GM21423 (cell line): ENCODE measurements around the gene RUSC1.
"Not testable (repeated sequence)": the region's sequence is repeated elsewhere in the genome, so short reads cannot be mapped to it uniquely, and the experiment has no call there.

Source experiments
- ATAC-seq: cut with Tn5 transposase; IDR thresholded peaks from one replicate; pipeline ENCODE4 v1.9.1; 2021; ENCODE audit warnings: mild to moderate bottlenecking, moderate library complexity; ENCODE audit not compliant: unreplicated experiment

Gene RUSC1, protein sequence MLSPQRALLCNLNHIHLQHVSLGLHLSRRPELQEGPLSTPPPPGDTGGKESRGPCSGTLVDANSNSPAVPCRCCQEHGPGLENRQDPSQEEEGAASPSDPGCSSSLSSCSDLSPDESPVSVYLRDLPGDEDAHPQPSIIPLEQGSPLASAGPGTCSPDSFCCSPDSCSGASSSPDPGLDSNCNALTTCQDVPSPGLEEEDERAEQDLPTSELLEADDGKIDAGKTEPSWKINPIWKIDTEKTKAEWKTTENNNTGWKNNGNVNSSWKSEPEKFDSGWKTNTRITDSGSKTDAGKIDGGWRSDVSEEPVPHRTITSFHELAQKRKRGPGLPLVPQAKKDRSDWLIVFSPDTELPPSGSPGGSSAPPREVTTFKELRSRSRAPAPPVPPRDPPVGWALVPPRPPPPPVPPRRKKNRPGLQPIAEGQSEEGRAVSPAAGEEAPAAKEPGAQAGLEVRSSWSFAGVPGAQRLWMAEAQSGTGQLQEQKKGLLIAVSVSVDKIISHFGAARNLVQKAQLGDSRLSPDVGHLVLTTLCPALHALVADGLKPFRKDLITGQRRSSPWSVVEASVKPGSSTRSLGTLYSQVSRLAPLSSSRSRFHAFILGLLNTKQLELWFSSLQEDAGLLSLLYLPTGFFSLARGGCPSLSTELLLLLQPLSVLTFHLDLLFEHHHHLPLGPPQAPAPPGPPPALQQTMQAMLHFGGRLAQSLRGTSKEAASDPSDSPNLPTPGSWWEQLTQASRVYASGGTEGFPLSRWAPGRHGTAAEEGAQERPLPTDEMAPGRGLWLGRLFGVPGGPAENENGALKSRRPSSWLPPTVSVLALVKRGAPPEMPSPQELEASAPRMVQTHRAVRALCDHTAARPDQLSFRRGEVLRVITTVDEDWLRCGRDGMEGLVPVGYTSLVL

DNA sequence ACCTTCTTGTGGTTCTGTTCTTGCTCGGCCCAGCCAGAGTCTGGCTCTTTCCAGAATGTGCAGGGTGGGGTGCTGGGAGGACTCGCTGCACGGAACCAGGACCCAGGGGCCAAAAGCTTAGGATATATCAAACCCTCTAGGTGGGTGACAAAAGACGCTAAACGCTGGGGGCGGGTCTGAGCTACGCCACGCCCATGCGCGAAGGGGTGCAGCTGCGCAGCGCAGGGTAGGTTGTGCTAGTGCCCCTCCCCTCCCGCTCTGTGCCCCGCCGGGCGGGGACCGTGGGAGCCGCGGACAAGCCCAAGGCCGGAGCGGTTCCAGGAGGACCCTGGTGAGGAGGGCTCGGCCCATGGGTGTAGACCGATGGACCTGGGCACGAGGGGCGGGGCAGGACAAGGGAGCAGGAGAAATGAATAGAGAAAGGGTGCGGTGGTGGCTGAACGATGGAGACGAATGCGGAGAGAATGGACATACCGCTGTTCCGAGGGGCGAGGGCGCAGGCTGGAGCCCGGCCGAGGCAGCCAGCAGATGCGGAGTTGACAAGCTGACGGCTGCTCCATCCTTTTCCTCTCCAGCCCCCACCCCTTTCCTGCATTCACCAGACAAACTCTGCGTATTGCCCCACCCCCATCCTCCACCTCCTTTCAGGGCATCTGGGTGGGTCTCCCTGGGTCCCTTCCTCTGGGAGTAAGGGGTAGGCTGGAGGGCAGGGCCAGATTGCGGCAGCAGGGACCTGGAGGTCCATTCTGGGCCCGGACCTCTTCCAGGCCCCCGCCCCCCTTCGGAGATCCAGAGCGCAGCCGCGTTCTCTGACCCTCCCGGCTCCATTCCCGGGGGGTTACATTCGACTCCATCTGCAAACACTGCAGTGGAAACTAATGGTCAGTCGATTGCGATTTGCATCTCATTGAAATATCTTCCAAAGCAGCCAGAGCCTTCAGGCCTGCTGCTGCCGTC is at the start of gene RUSC1:
Gene RUSC1 (plus strand): TSS at position 234 of the 957 bp plus-strand sequence. CDS start 880 bp downstream, outside the sequence.
- ATAC-seq = no peak

DNA sequence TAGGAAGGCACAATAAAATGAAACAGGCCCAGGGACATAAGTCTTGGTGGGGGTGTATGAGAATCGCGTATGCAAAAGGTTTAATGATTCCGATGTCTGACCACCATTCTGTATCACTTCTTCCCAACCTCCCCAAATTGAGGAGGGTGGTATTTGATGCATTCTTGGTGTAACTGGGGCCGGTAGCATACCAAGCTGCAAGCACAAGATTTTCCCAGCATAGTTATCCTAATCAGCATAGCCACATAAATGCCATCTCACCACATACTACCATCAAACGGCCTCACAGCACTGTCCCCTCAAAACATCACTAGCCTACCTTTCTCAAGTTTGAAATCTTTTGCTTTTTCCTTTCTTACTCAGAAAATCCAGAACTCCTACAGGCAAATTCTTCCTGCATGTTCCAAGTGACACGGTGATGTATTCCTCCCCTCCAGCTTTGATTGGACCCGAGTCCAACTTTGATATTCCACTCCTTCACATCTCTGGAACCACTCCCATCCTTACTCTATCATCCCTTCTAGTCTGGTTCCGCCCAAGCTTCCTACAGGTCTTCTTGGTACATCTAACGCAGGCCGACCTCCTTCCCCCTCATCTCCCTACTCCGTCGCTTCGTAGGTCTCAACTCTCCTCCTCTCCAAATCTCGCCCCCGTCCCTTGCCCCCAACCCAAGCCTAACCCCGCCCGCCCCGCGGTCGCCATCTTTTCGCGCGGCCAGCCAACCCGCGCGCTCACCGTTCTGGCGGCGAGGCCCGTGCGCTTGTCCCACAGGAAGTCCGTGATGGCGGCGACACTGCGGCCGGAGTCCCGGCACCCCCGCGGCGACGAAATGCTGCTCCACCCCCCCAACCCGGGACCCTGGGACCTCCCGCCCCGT is 48.0 kb upstream of the RUSC1 start:
- peak; percentile 28 for ATAC-seq

DNA sequence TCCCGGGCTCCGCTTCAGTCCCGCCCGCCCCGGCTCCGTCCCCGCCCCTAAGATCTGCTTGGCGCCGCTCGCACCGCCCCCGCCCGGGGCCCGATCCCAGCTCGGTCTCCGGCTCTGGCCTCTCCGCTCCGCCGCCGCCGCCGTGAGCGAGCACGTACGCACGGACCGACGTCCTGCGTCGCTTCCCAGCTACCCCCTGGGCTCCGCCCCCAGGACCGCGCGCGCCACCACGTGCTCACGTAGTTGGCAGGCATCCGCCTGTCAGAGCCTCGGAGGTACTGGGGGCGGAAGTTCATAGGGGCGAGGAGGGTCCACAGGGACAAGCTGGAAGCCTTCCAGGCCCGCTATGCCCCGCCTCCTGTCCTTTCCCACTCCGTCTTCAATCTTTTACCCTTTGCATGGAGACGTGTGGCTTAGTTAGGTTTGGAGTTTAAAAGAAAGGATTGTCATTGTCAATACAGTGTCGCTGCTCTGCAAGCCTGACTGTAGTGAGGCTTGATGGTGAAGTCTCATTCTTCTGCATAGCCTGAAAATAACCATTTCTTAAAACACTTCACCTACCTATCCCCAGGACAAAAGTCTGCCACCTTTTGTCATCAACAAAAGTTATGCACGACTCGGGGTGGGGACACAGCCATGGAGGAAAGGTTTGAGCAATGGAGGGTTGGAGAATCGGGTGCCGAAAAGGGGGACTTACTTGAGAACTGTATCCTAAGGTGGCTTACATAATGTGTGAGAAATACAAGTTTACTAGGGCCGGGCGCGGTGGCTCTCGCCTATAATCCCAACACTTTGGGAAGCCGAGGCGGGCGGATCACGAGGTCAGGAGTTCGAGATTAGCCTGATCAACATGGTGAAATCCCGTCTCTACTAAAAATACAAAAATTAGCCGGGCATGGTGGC is 47.1 kb upstream of the RUSC1 start, which contains the start of gene CLK2:
Gene CLK2 (minus strand): TSS at position 162 of the 903 bp plus-strand sequence. CDS start 2,527 bp downstream, outside the sequence.
- ATAC-seq = peak; percentile 77

DNA sequence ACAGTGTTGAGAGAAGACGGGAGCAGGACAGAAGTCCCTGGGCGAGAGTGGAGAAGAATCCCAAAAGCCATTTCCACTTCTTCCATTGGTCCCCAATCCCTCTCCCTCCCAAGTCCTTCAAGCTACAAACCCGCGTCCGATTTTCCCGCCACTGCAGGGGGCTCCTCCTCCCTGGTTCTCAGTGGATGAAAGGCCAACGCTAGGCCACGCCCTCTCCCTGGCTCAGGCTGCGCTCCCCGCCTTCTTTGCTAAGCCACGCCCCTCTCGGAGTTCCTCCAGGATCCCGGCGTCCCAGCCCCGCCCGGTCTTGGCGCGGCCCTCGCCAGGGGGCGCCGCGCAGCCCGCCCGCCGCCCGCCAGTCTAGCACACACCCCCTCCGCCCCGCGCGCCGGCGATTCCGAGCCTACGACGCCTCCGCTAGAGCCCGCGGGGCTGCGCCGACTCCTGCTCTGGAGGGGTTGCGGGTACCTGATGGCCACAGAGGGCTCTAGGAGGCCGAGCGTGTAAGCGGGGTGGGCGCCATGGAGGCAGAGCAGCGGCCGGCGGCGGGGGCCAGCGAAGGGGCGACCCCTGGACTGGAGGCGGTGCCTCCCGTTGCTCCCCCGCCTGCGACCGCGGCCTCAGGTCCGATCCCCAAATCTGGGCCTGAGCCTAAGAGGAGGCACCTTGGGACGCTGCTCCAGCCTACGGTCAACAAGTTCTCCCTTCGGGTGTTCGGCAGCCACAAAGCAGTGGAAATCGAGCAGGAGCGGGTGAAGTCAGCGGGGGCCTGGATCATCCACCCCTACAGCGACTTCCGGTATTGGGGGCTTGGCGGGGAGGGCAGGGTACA is 43.4 kb upstream of the RUSC1 start, which contains the start of gene HCN3:
Gene HCN3 (plus strand): TSS at position 394 of the 832 bp plus-strand sequence. CDS start 128 bp downstream, at position 522.
- peak; percentile 60 for ATAC-seq

DNA sequence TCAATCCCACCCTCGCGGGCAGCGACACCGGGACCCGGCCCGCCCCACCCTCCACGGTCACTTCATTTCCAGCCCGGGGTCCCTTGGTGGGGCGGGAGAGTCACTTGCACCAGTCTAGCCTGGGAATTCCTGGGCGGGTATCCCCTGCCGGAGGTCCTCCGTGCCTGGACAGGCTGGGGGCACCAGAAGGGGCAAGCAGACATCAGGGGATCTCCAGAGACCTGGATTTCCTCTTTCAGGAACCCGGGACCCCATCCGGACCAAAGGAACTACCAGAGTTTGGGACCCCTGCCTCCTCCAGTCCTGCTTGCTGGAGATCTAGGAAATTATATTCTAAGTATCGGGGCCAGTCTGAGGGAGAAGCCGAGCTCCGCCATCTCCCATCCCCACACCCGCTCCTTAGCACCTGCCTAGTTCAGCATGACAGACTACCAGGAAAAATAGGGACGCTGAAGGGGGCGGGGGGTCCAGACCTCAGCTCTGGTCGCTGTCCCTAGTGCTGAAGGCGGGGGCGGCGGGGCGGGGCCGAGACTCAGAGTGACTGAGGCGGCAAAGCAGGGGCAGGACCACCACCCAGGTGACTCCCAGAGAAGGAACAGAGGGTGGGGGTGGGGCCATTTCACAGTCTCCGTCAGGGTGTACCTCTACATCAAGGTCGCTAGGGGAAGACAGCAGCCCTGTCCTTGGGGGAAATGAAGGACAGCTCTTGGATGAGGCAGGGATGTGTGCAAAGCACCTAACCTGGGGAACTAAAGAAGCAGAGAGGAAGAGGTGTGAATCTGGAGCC is 42.6 kb upstream of the RUSC1 start:
- ATAC-seq = no peak

DNA sequence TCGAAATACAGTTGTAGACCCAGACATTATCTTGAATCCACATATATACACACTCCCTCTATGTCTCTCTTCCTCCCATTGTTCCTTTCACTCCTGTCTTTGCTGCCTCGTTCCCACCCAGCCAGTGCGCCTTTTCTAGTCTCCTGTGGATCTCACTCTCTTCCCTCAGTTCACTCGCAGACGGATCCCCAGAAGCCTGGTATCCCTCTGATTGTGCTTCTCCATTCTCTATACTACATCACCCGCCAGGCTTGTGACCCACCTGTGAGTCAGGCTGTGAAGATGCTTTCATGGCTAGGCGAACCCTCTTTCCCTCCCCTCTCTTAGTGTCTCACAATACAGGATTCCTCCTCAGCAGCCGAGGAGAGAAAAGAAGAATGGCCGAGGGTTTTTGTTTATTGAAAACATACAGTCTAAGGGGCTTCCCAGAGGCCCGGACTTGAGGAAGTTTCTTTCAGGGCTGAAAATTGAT is 42.0 kb upstream of the RUSC1 start:
- ATAC-seq = no peak

DNA sequence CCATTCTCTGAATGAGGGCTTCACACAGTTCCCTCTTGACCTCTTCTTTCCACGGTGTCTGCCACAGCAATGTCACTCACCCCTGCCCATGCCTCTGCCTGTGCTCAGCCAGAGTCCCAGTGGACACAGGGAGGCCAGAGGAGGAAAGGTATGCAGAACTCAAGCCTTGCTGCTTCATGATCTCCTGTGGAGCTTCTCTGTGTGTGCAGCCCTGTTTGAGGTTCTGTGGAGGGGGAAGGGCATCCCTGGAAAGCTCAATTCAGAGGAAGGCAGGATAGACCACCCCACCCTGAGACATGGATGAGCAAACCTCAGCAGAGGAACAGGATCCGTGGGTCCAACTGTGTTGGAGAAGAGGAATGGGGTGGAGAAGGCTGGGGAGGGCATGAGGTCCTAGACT is 41.4 kb upstream of the RUSC1 start:
- ATAC-seq = no peak

DNA sequence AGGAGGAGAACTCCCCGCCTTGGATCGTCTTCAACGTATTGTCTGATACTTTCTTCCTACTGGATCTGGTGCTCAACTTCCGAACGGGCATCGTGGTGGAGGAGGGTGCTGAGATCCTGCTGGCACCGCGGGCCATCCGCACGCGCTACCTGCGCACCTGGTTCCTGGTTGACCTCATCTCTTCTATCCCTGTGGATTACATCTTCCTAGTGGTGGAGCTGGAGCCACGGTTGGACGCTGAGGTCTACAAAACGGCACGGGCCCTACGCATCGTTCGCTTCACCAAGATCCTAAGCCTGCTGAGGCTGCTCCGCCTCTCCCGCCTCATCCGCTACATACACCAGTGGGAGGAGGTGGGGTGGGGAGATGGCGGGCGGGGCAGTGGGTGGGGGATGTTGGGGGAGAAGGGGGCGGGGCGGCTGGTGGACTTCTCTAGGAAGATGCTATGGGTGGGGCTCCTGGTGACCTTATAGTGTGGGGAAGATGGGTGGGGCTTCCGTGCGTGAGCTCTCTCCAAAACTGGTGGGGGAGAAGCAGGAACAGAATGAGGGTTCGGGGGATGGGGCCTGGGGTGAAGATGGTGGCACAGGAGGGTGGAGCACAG is 38.1 kb upstream of the RUSC1 start:
- no peak for ATAC-seq

DNA sequence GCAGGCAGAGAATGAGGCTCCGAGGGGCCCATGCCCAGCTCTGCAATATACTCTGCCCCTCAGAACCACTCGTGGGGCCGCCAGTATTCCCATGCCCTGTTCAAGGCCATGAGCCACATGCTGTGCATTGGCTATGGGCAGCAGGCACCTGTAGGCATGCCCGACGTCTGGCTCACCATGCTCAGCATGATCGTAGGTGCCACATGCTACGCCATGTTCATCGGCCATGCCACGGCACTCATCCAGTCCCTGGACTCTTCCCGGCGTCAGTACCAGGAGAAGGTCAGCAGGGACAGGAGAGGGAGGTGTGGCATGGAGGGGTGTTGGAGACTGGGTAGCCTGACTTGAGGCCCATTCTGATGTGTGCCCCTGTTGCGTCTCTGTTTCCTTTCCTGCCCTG is 36.2 kb upstream of the RUSC1 start:
- no peak for ATAC-seq

DNA sequence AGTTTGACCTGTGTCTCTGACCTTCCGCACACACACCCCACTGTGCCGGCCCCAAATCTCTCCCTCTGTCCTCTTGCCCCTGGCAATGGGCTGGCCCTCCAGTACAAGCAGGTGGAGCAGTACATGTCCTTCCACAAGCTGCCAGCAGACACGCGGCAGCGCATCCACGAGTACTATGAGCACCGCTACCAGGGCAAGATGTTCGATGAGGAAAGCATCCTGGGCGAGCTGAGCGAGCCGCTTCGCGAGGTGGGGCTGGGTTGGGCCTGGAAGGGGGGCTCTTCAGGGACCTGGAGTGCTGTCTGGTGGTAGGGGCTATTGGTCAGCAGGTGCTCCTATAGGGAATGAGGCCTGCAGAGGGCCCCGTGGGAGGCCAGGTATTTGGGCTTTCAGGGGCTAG is 35.6 kb upstream of the RUSC1 start:
- ATAC-seq = no peak

DNA sequence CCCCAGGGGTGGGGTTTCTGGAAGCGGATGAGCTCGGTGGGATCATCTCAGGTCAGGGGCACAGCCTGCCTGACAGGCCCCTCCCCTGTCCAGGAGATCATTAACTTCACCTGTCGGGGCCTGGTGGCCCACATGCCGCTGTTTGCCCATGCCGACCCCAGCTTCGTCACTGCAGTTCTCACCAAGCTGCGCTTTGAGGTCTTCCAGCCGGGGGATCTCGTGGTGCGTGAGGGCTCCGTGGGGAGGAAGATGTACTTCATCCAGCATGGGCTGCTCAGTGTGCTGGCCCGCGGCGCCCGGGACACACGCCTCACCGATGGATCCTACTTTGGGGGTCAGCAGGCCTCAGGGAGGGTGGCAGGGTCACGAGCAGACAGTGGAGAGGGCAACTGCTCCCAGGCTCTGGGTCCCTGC is 35.1 kb upstream of the RUSC1 start:
- no peak for ATAC-seq

DNA sequence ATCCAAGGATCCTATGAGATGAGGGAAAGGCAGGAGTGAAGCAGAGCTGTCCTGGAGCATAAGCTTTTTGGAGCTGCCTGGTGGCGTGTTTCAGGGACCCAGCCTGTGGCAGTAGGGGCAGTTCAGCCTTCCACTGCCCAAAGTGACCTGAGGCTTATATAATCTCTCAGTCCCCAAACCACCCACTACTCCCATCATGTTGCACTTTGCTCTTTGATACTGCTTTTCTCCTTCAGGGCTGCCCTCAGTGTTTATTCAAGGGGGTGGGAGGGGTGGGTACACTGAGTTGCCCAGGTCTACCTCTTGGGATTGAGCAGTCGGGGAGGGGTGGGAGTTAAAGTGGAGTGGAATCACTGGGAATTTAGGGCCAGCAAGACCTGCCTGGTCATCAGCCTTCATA is 34.1 kb upstream of the RUSC1 start:
- ATAC-seq = no peak

DNA sequence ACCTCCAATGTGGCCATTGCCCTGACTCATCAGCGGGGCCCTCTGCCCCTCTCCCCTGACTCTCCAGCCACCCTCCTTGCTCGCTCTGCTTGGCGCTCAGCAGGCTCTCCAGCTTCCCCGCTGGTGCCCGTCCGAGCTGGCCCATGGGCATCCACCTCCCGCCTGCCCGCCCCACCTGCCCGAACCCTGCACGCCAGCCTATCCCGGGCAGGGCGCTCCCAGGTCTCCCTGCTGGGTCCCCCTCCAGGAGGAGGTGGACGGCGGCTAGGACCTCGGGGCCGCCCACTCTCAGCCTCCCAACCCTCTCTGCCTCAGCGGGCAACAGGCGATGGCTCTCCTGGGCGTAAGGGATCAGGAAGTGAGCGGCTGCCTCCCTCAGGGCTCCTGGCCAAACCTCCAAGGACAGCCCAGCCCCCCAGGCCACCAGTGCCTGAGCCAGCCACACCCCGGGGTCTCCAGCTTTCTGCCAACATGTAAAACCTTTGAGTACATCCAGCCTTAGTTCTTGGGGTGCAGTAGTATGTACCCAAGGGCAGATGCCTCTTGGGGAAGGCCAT is 32.6 kb upstream of the RUSC1 start:
- no peak for ATAC-seq

DNA sequence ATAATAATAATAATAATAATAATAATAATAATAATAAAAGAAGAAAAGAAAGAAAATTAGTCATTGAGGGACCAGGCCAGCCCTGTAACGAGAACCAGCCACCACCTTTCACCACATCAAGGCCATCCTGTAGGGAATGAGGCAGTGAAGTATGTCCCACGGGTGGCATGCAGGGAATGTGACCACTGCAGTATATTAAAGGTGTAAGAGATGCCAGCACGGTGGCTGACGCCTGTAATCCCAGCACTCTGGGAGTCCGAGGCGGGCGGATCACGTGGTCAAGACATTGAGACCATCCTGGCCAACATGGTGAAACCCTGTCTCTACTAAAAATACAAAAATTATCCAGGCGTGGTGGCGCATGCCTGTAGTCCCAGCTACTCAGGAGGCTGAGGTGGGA is 29.7 kb upstream of the RUSC1 start:
- ATAC-seq = not testable (repeated sequence)

DNA sequence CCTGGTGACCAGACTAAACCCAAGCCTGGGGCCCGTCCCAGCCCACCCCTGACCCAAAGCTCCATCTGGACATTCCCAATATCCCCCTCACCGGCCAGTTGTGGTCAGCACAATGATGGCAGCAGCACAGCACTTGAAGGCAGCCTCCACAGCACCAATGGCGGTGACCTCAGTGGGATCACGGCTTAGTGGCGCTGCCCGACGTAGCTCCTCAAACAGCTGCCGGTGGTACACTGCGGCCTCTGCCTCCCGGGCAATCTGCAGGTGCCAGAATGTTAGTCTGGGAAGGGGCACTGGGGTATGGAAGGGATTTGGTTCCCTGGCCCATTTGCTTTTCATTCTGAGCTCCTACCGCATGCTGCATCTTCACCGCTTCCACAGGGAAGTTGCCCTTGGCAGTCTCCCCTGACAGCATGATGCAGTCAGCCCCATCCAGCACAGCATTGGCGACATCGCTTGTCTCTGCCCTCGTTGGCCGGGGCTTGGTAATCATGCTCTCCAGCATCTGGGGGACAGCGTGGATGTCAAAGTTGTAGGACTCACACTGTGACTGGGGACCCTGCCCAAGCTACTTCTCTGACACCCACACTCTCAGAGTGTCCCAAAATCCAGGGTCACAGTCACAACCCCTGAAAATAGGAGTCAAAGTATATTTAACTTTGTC is 27.5 kb upstream of the RUSC1 start:
- ATAC-seq = no peak
